ENCODE results near the gene TREX2. TPM values are rescaled to one million over a fixed set of nuclear protein-coding genes. Genes with fewer than 3 reads are reported as not detected.
A peak's percentile ranks its signal among the peaks of the same experiment; 100 is the strongest.

The TREX2 gene
- total and polyA plus RNA-seq, 12 donors, result 0.28 to 4.3 (median 1.1) TPM; not detected in 2

GRCh38 chrX:153463556-153463955 lies 17.7 kb upstream of the TREX2 start:
- H3K27me3 ChIP-seq, result no peaks in the 10 kb centered on the region
- H3K4me3 ChIP-seq, result no peak overlapping the region
- no peaks in the 10 kb centered on the region for H3K9me3 ChIP-seq (replicated peaks in 1 of 3)
- H3K36me3 ChIP-seq (replicated peaks in 1 of 2), result no peaks in the 10 kb centered on the region
- H3K4me1 ChIP-seq (replicated peaks in 1 of 2), result no peaks in the 10 kb centered on the region
- H3K27ac ChIP-seq, result no peak overlapping the region
- TF ChIP-seq CTCF (IDR thresholded peaks at IDR 0.05) (no peak), POLR2A (IDR thresholded peaks at IDR 0.05) (no peak)
- intact Hi-C loops (cut with DNase I), result loop anchor here in 1 of 2 donors (5.0 kb wide), 1 partner anchor 44 kb away; no protein-coding TSS in a partner anchor
- DNase-seq, result no peak
- WGBS, 4 donors, result 73 to 82% (median 76%) methylated on average over 10 to 12 of the region's 12 CpGs

- intact Hi-C loops (cut with DNase I), result loop anchor here in 1 of 2 donors (5.0 kb wide), 1 partner anchor 44 kb away; no protein-coding TSS in a partner anchor
- H3K27ac ChIP-seq, result no peak overlapping the region
- no peak overlapping the region for H3K4me3 ChIP-seq
- H3K9me3 ChIP-seq (replicated peaks in 1 of 3), result no peaks in the 10 kb centered on the region
- no peaks in the 10 kb centered on the region for H3K36me3 ChIP-seq (replicated peaks in 1 of 2)
- WGBS, 4 donors, result 68 to 92% (median 74%) methylated on average over 4 to 6 of the region's 6 CpGs
- DNase-seq, result peak in 2 of 7 donors; percentile 17 to 43
- H3K4me1 ChIP-seq (replicated peaks in 1 of 2), result no peaks in the 10 kb centered on the region
- no peak for TF ChIP-seq CTCF (IDR thresholded peaks at IDR 0.05)
- TF ChIP-seq POLR2A (IDR thresholded peaks at IDR 0.05), result no peak
- no peaks in the 10 kb centered on the region for H3K27me3 ChIP-seq
Observed at GRCh38 chrX:153463031-153463430, 17.2 kb upstream of the TREX2 start.

- no peak overlapping the region for H3K27ac ChIP-seq
- no peaks in the 10 kb centered on the region for H3K4me1 ChIP-seq (replicated peaks in 1 of 2)
- no peak for TF ChIP-seq POLR2A (IDR thresholded peaks at IDR 0.05)
- no peak for TF ChIP-seq CTCF (IDR thresholded peaks at IDR 0.05)
- no peaks in the 10 kb centered on the region for H3K36me3 ChIP-seq (replicated peaks in 1 of 2)
- WGBS, 4 donors, result 82 to 92% (median 87%) methylated on average over 10 of the region's 10 CpGs; no CpG with 5 or more reads in 1 of the 4 donors
- no peak for DNase-seq
- no peak overlapping the region for H3K4me3 ChIP-seq
- no peaks in the 10 kb centered on the region for H3K9me3 ChIP-seq (replicated peaks in 1 of 3)
- intact Hi-C loops (cut with DNase I), result loop anchor here in 1 of 2 donors (5.0 kb wide), 1 partner anchor 45 kb away; no protein-coding TSS in a partner anchor
- no peaks in the 10 kb centered on the region for H3K27me3 ChIP-seq
Observed at GRCh38 chrX:153462291-153462690, 16.4 kb upstream of the TREX2 start.

GRCh38 chrX:153460826-153461225 lies 15.0 kb upstream of the TREX2 start:
- peak; percentile 39 to 61 (median 46) for DNase-seq
- H3K27me3 ChIP-seq, result no peaks in the 10 kb centered on the region
- TF ChIP-seq POLR2A (IDR thresholded peaks at IDR 0.05) (no peak), CTCF (IDR thresholded peaks at IDR 0.05) (peak in 5 of 6 experiments; percentile 35 to 60 (median 50))
- 43 to 60% (median 50%) methylated on average over 4 to 7 of the region's 7 CpGs for WGBS, 4 donors
- no peaks in the 10 kb centered on the region for H3K4me1 ChIP-seq (replicated peaks in 1 of 2)
- intact Hi-C loops (cut with DNase I), result loop anchor here in 1 of 2 donors (5.0 kb wide), 1 partner anchor 46 kb away; no protein-coding TSS in a partner anchor
- H3K9me3 ChIP-seq (replicated peaks in 1 of 3), result no peaks in the 10 kb centered on the region
- no peak overlapping the region for H3K27ac ChIP-seq
- H3K4me3 ChIP-seq, result no peak overlapping the region
- H3K36me3 ChIP-seq (replicated peaks in 1 of 2), result no peaks in the 10 kb centered on the region
